ENCODE measurements around the gene DEFB131A.
A peak's percentile ranks its signal among the peaks of the same experiment; 100 is the strongest.
"Not testable (repeated sequence)": the region's sequence is repeated elsewhere in the genome, so short reads cannot be mapped to it uniquely, and the experiment has no call there.

The DEFB131A gene

DNA sequence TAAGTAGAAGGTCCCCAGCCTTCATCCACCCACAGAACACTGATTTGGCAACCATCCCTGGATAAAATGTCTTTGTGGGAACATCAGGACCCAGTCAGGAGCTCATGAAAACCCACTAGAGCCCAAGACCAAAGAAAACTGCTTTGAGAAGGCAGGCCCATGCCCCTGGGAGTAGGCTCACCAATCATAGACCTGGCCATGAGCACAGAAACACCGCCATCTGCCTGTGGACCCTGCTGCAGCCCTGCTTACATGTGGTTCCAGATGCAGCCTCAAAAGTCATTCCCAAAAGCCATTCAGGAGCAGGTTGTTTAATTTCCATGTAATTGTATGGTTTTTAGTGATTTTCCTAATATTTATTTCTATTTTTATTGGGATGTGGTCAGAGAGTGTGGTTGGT is 10.9 kb upstream of the DEFB131A start:
- POLR2A ChIA-PET = interaction anchor here (0.7 kb wide), 1 partner anchor 451 kb away, joined by 5 read pairs; no protein-coding TSS in a partner anchor
- CTCF ChIA-PET; H3K9me3 ChIP-seq (ENCODE audit: control extremely low read depth in 1 of 5, control insufficient read depth in 4 of 5, insufficient read depth in 2 of 5, low read depth in 1 of 5, low read length in 4 of 5); H3K4me3 ChIP-seq (ENCODE audit: control insufficient read depth in 1 of 7, extremely low read depth in 1 of 7, insufficient read depth in 4 of 7, low read depth in 2 of 7, low read length in 6 of 7); H3K4me1 ChIP-seq (ENCODE audit: control extremely low read depth in 1 of 4, control insufficient read depth in 4 of 4, insufficient read depth in 4 of 4, low read length in 3 of 4); H3K36me3 ChIP-seq (ENCODE audit: control insufficient read depth in 4 of 4, insufficient read depth in 4 of 4, low read length in 3 of 4); H3K27me3 ChIP-seq (replicated peaks in 2 of 5; ENCODE audit: control insufficient read depth in 4 of 5, insufficient read depth in 5 of 5, low read length in 4 of 5); H3K27ac ChIP-seq (ENCODE audit: insufficient read depth in 1 of 2, low read depth in 1 of 2, low read length in 2 of 2, poor library complexity in 1 of 2, severe bottlenecking in 2 of 2): not testable (repeated sequence)
- DNase-seq = peak in 2 of 3 donors; percentile 1 to 9
- WGBS (ENCODE audit: insufficient coverage) = 100% methylated on average over 1 of the region's 1 CpG

DNA sequence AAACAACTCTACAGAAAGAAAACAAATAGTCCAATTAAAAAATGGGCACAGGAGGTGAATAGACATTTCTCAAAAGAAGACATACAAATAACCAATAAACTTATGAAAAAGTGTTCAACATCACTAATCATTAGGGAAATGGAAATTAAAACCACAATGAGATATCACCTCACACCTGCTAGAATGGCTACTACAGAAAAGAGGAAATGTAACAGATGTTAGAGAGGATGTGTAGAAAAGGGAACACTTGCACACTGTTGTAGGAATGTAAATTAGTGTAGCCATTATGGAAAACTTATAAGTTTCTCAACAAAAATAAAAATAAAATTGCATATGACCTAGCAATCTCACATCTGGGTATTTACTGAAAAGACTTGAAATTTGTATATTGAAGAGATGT is 7.5 kb upstream of the DEFB131A start:
- H3K36me3 ChIP-seq (ENCODE audit: control insufficient read depth in 4 of 4, insufficient read depth in 4 of 4, low read length in 3 of 4); POLR2A ChIA-PET; H3K27me3 ChIP-seq (replicated peaks in 2 of 5; ENCODE audit: control insufficient read depth in 4 of 5, insufficient read depth in 5 of 5, low read length in 4 of 5); H3K27ac ChIP-seq (ENCODE audit: insufficient read depth in 1 of 2, low read depth in 1 of 2, low read length in 2 of 2, poor library complexity in 1 of 2, severe bottlenecking in 2 of 2); H3K4me1 ChIP-seq (ENCODE audit: control extremely low read depth in 1 of 4, control insufficient read depth in 4 of 4, insufficient read depth in 4 of 4, low read length in 3 of 4); H3K9me3 ChIP-seq (ENCODE audit: control extremely low read depth in 1 of 5, control insufficient read depth in 4 of 5, insufficient read depth in 2 of 5, low read depth in 1 of 5, low read length in 4 of 5); H3K4me3 ChIP-seq (ENCODE audit: control insufficient read depth in 1 of 7, extremely low read depth in 1 of 7, insufficient read depth in 4 of 7, low read depth in 2 of 7, low read length in 6 of 7); CTCF ChIA-PET: not testable (repeated sequence)
- peak in 2 of 3 donors; percentile 13 to 52 for DNase-seq

DNA sequence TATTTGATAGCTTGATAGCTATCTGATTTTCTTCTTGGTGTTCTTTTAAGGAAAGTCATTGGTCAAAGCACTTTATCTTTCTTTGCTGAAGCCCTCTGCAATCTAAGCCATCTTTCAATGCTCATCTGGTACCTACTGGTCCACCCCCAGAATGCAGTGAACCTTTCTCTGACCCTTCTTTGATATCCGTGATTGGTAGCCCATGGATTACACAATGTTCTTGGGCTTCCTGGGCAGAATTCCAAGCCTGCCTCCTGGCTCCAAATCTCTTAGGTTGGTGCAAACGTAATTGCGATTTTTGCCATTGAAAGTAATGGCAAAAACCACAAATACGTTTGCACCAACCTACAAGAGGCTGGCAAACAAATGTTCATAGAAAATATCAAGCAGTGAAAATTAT is 1.9 kb upstream of the DEFB131A start:
- H3K27me3 ChIP-seq (replicated peaks in 2 of 5; ENCODE audit: control insufficient read depth in 4 of 5, insufficient read depth in 5 of 5, low read length in 4 of 5); POLR2A ChIA-PET; DNase-seq; H3K4me1 ChIP-seq (ENCODE audit: control extremely low read depth in 1 of 4, control insufficient read depth in 4 of 4, insufficient read depth in 4 of 4, low read length in 3 of 4); CTCF ChIA-PET; H3K36me3 ChIP-seq (ENCODE audit: control insufficient read depth in 4 of 4, insufficient read depth in 4 of 4, low read length in 3 of 4); H3K9me3 ChIP-seq (ENCODE audit: control extremely low read depth in 1 of 5, control insufficient read depth in 4 of 5, insufficient read depth in 2 of 5, low read depth in 1 of 5, low read length in 4 of 5); H3K27ac ChIP-seq (ENCODE audit: insufficient read depth in 1 of 2, low read depth in 1 of 2, low read length in 2 of 2, poor library complexity in 1 of 2, severe bottlenecking in 2 of 2); H3K4me3 ChIP-seq (ENCODE audit: control insufficient read depth in 1 of 7, extremely low read depth in 1 of 7, insufficient read depth in 4 of 7, low read depth in 2 of 7, low read length in 6 of 7): not testable (repeated sequence)
- no CpG with 5 or more reads among the region's 4 CpGs for WGBS (ENCODE audit: insufficient coverage)

GRCh38 chr4:9444681-9445080 is 467 bp downstream of the DEFB131A start:
- H3K4me3 ChIP-seq (ENCODE audit: control insufficient read depth in 1 of 7, extremely low read depth in 1 of 7, insufficient read depth in 4 of 7, low read depth in 2 of 7, low read length in 6 of 7); CTCF ChIA-PET; H3K27me3 ChIP-seq (replicated peaks in 2 of 5; ENCODE audit: control insufficient read depth in 4 of 5, insufficient read depth in 5 of 5, low read length in 4 of 5); H3K36me3 ChIP-seq (ENCODE audit: control insufficient read depth in 4 of 4, insufficient read depth in 4 of 4, low read length in 3 of 4); H3K9me3 ChIP-seq (ENCODE audit: control extremely low read depth in 1 of 5, control insufficient read depth in 4 of 5, insufficient read depth in 2 of 5, low read depth in 1 of 5, low read length in 4 of 5); DNase-seq; H3K4me1 ChIP-seq (ENCODE audit: control extremely low read depth in 1 of 4, control insufficient read depth in 4 of 4, insufficient read depth in 4 of 4, low read length in 3 of 4); POLR2A ChIA-PET; H3K27ac ChIP-seq (ENCODE audit: insufficient read depth in 1 of 2, low read depth in 1 of 2, low read length in 2 of 2, poor library complexity in 1 of 2, severe bottlenecking in 2 of 2): not testable (repeated sequence)
- no CpG with 5 or more reads among the region's 6 CpGs for WGBS (ENCODE audit: insufficient coverage)

GRCh38 chr4:9452251-9452650 is 8.0 kb downstream of the DEFB131A start:
- H3K27ac ChIP-seq (ENCODE audit: insufficient read depth in 1 of 2, low read depth in 1 of 2, low read length in 2 of 2, poor library complexity in 1 of 2, severe bottlenecking in 2 of 2); H3K4me1 ChIP-seq (ENCODE audit: control extremely low read depth in 1 of 4, control insufficient read depth in 4 of 4, insufficient read depth in 4 of 4, low read length in 3 of 4); H3K36me3 ChIP-seq (ENCODE audit: control insufficient read depth in 4 of 4, insufficient read depth in 4 of 4, low read length in 3 of 4); DNase-seq; POLR2A ChIA-PET; H3K27me3 ChIP-seq (replicated peaks in 2 of 5; ENCODE audit: control insufficient read depth in 4 of 5, insufficient read depth in 5 of 5, low read length in 4 of 5); H3K4me3 ChIP-seq (ENCODE audit: control insufficient read depth in 1 of 7, extremely low read depth in 1 of 7, insufficient read depth in 4 of 7, low read depth in 2 of 7, low read length in 6 of 7); H3K9me3 ChIP-seq (ENCODE audit: control extremely low read depth in 1 of 5, control insufficient read depth in 4 of 5, insufficient read depth in 2 of 5, low read depth in 1 of 5, low read length in 4 of 5); CTCF ChIA-PET: not testable (repeated sequence)
- WGBS (ENCODE audit: insufficient coverage) = 84% methylated on average over 4 of the region's 10 CpGs

GRCh38 chr4:9454284-9454683 is 10.1 kb downstream of the DEFB131A start:
- H3K4me1 ChIP-seq (ENCODE audit: control extremely low read depth in 1 of 4, control insufficient read depth in 4 of 4, insufficient read depth in 4 of 4, low read length in 3 of 4); CTCF ChIA-PET; H3K4me3 ChIP-seq (ENCODE audit: control insufficient read depth in 1 of 7, extremely low read depth in 1 of 7, insufficient read depth in 4 of 7, low read depth in 2 of 7, low read length in 6 of 7); H3K27ac ChIP-seq (ENCODE audit: insufficient read depth in 1 of 2, low read depth in 1 of 2, low read length in 2 of 2, poor library complexity in 1 of 2, severe bottlenecking in 2 of 2); H3K27me3 ChIP-seq (replicated peaks in 2 of 5; ENCODE audit: control insufficient read depth in 4 of 5, insufficient read depth in 5 of 5, low read length in 4 of 5); H3K36me3 ChIP-seq (ENCODE audit: control insufficient read depth in 4 of 4, insufficient read depth in 4 of 4, low read length in 3 of 4); DNase-seq; H3K9me3 ChIP-seq (ENCODE audit: control extremely low read depth in 1 of 5, control insufficient read depth in 4 of 5, insufficient read depth in 2 of 5, low read depth in 1 of 5, low read length in 4 of 5); POLR2A ChIA-PET: not testable (repeated sequence)
- WGBS (ENCODE audit: insufficient coverage) = 79% methylated on average over 3 of the region's 6 CpGs

GRCh38 chr4:9455046-9455445 is 10.8 kb downstream of the DEFB131A start:
- CTCF ChIA-PET; H3K9me3 ChIP-seq (ENCODE audit: control extremely low read depth in 1 of 5, control insufficient read depth in 4 of 5, insufficient read depth in 2 of 5, low read depth in 1 of 5, low read length in 4 of 5); H3K27me3 ChIP-seq (replicated peaks in 2 of 5; ENCODE audit: control insufficient read depth in 4 of 5, insufficient read depth in 5 of 5, low read length in 4 of 5); H3K27ac ChIP-seq (ENCODE audit: insufficient read depth in 1 of 2, low read depth in 1 of 2, low read length in 2 of 2, poor library complexity in 1 of 2, severe bottlenecking in 2 of 2); DNase-seq; H3K4me1 ChIP-seq (ENCODE audit: control extremely low read depth in 1 of 4, control insufficient read depth in 4 of 4, insufficient read depth in 4 of 4, low read length in 3 of 4); POLR2A ChIA-PET; H3K4me3 ChIP-seq (ENCODE audit: control insufficient read depth in 1 of 7, extremely low read depth in 1 of 7, insufficient read depth in 4 of 7, low read depth in 2 of 7, low read length in 6 of 7); H3K36me3 ChIP-seq (ENCODE audit: control insufficient read depth in 4 of 4, insufficient read depth in 4 of 4, low read length in 3 of 4): not testable (repeated sequence)
- 67% methylated on average over 3 of the region's 5 CpGs for WGBS (ENCODE audit: insufficient coverage)

DNA sequence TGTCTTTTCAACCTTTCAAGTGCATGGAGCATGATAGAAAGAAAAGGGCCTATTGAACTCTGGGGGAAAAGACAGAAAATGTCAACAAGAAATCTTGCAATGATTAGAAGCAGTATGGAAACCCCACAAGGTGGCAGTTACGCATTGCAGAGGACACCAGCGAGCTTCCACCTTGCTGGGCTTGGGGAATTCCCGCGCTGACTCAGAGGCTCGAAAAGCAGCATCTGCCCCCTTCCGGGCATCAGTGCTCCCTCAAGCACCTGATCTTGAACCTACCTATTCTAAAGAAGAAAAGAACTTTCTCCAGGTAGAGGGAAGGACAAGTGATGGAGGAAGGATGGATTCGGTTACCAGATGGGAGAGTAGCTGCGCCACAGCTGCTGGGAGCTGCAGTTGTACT is 35.3 kb downstream of the DEFB131A start:
- H3K36me3 ChIP-seq (ENCODE audit: control insufficient read depth in 4 of 4, insufficient read depth in 4 of 4, low read length in 3 of 4); CTCF ChIA-PET; H3K9me3 ChIP-seq (ENCODE audit: control extremely low read depth in 1 of 5, control insufficient read depth in 4 of 5, insufficient read depth in 2 of 5, low read depth in 1 of 5, low read length in 4 of 5); H3K4me1 ChIP-seq (ENCODE audit: control extremely low read depth in 1 of 4, control insufficient read depth in 4 of 4, insufficient read depth in 4 of 4, low read length in 3 of 4); H3K27ac ChIP-seq (ENCODE audit: insufficient read depth in 1 of 2, low read depth in 1 of 2, low read length in 2 of 2, poor library complexity in 1 of 2, severe bottlenecking in 2 of 2); POLR2A ChIA-PET; H3K27me3 ChIP-seq (replicated peaks in 2 of 5; ENCODE audit: control insufficient read depth in 4 of 5, insufficient read depth in 5 of 5, low read length in 4 of 5); DNase-seq; H3K4me3 ChIP-seq (ENCODE audit: control insufficient read depth in 1 of 7, extremely low read depth in 1 of 7, insufficient read depth in 4 of 7, low read depth in 2 of 7, low read length in 6 of 7): not testable (repeated sequence)
- WGBS (ENCODE audit: insufficient coverage) = no CpG with 5 or more reads among the region's 8 CpGs
